NCI-H2227 treated with DMSO at 0.1 percent for 48 hours (cell line): ENCODE results near the gene LZTFL1.

Source experiments
- DNase-seq: peaks from one replicate; lab custom pipeline; 2025; lab: John Stamatoyannopoulos, UW

Gene LZTFL1

GRCh38 chr3:45807681-45808540 is 34.0 kb downstream of the LZTFL1 start:
- DNase-seq: peak; percentile 68

GRCh38 chr3:45807133-45807532 is 34.8 kb downstream of the LZTFL1 start:
- no peak for DNase-seq

GRCh38 chr3:45806072-45806471 is 35.8 kb downstream of the LZTFL1 start:
- DNase-seq: no peak

GRCh38 chr3:45803252-45803935 is 38.5 kb downstream of the LZTFL1 start:
- no peak for DNase-seq

GRCh38 chr3:45802146-45802545 is 39.8 kb downstream of the LZTFL1 start:
- DNase-seq: no peak

GRCh38 chr3:45800611-45801010 is 41.3 kb downstream of the LZTFL1 start:
- DNase-seq: no peak

- no peak for DNase-seq
Observed at GRCh38 chr3:45799586-45799985, 42.3 kb downstream of the LZTFL1 start.

- DNase-seq: no peak
Observed at GRCh38 chr3:45798034-45798433, 43.9 kb downstream of the LZTFL1 start.

- no peak for DNase-seq
Observed at GRCh38 chr3:45796902-45797637, 44.8 kb downstream of the LZTFL1 start.

- DNase-seq: no peak
Observed at GRCh38 chr3:45795882-45796765, 45.8 kb downstream of the LZTFL1 start, which contains the start of gene SLC6A20. TSS of gene SLC6A20 (minus strand) at chr3:45796536. CDS start at chr3:45796419, 117 bp downstream.

GRCh38 chr3:45795509-45795881 is 46.4 kb downstream of the LZTFL1 start:
- no peak for DNase-seq

- DNase-seq: no peak
Observed at GRCh38 chr3:45794660-45795059, 47.3 kb downstream of the LZTFL1 start.

- no peak for DNase-seq
Observed at GRCh38 chr3:45794177-45794560, 47.8 kb downstream of the LZTFL1 start.

GRCh38 chr3:45793482-45794176 is 48.3 kb downstream of the LZTFL1 start:
- DNase-seq: no peak

- DNase-seq: no peak
Observed at GRCh38 chr3:45792516-45793172, 49.3 kb downstream of the LZTFL1 start.

GRCh38 chr3:45792036-45792435 is 49.9 kb downstream of the LZTFL1 start:
- no peak for DNase-seq

GRCh38 chr3:45790596-45790995 is 51.3 kb downstream of the LZTFL1 start:
- peak; percentile 82 for DNase-seq

- no peak for DNase-seq
Observed at GRCh38 chr3:45789235-45789812, 52.6 kb downstream of the LZTFL1 start.

GRCh38 chr3:45787551-45787950 is 54.4 kb downstream of the LZTFL1 start:
- DNase-seq: no peak
